Vagina (tissue), 2 donors: ENCODE measurements around the gene ZCCHC4. TPM values are rescaled to one million over a fixed set of nuclear protein-coding genes. Genes with fewer than 3 reads are reported as not detected.
"Not testable (repeated sequence)": the region's sequence is repeated elsewhere in the genome, so short reads cannot be mapped to it uniquely, and the experiment has no call there.

Source experiments
- DNase-seq, 2 donors: peaks; one replicate each; pipeline ENCODE4 v3.0.0-alpha.2; 2017; ENCODE audit errors: extremely low spot score in 2 of 2
- H3K27ac ChIP-seq: fragments of 200-600 bp; sonication (generic); one replicate; pipeline ENCODE4 v1.5.1; 2019
- H3K27me3 ChIP-seq: fragments of 200-600 bp; sonication (generic); one replicate; pipeline ENCODE4 v1.5.1; 2019
- H3K36me3 ChIP-seq, 2 donors: fragments of 200-600 bp; sonication (generic); one replicate each; pipeline ENCODE4 v1.5.1; 2017 to 2019
- H3K4me1 ChIP-seq: fragments of 200-600 bp; sonication (generic); one replicate; pipeline ENCODE4 v1.5.1; 2019
- H3K4me3 ChIP-seq, 2 donors: fragments of 200-600 bp; sonication (generic); 1 replicate in 1 of 2; 2 replicates in 1 of 2; pipeline ENCODE4 v1.5.1; 2016 to 2019
- H3K9me3 ChIP-seq: fragments of 200-600 bp; sonication (generic); one replicate; pipeline ENCODE4 v1.5.1; 2019
- CTCF ChIP-seq, 3 experiments: fragments of 450-650 bp in 2 of 3; fragments of 200-600 bp in 1 of 3; sonication (generic) in 1 of 3; IDR thresholded peaks; one replicate each; pipeline ENCODE4 v1.5.1; 2017 to 2019; ENCODE audit warnings: antibody characterized with exemption in 3 of 3, mild to moderate bottlenecking in 2 of 3, moderate library complexity in 2 of 3
- POLR2A ChIP-seq, 2 donors: fragments of 450-650 bp; IDR thresholded peaks; one replicate each; pipeline ENCODE4 v1.6.1; 2017; ENCODE audit warnings: antibody characterized with exemption in 2 of 2, mild to moderate bottlenecking in 2 of 2, moderate library complexity in 2 of 2
- POLR2AphosphoS5 ChIP-seq, 2 donors: sonication (generic); formaldehyde crosslinking; IDR thresholded peaks; one replicate each; pipeline ENCODE4 v1.9.0; 2017; ENCODE audit warnings: antibody characterized with exemption in 2 of 2, mild to moderate bottlenecking in 2 of 2, low read depth in 1 of 2; ENCODE audit not compliant: insufficient read depth in 1 of 2
- intact Hi-C: fragments of 100-400 bp; cut with DNase I; formaldehyde crosslinking; loops from one replicate; pipeline ENCODE4 v1.15.1; 2023
- total RNA-seq: library from RNA; depleted of rRNA; stranded (reverse); fragments of >200 nt; gene quantifications from one replicate; pipeline ENCODE4 v1.2.3, GENCODE V29; 2016

The ZCCHC4 gene
- total RNA-seq, 1 donor from 2014 or later = 14.2 TPM

DNA sequence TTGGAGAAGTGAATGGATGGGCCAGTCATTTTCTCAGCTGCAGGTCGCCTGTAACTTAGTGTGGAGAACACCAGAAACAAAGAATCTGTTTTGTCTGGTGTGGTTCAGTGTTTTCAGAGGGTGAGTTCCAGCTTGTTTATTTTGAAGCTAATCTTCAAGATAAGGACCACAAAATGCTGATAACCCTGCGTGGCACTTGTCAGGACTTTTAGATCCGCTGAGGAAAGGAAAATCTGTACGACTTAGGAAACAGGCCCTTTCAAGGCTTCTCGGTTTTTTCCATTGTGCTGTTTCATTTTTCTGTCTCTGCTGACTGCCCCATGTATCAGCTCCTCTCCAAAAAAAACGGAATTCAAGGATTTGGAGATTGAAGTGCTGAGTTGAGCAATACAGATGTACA, 55.7 kb downstream of the ZCCHC4 start:
- Histone ChIP-seq H3K4me3 (no peak overlapping the region), H3K27me3 (no peaks in the 10 kb centered on the region), H3K9me3 (no peaks in the 10 kb centered on the region), H3K36me3 (peaks cover 0 to 20% of the 10 kb centered on the region in 2 donors), H3K4me1 (no peaks in the 10 kb centered on the region), H3K27ac (no peak overlapping the region)
- no peak for DNase-seq
- intact Hi-C loops = no loop called here
- no peak for TF ChIP-seq POLR2AphosphoS5 (IDR thresholded peaks at IDR 0.05; ENCODE audit: insufficient read depth in 1 of 2, low read depth in 1 of 2)
- TF ChIP-seq POLR2A (IDR thresholded peaks at IDR 0.05) = no peak
- no peak for TF ChIP-seq CTCF (IDR thresholded peaks at IDR 0.05)

GRCh38 chr4:25370242-25370641, 57.7 kb downstream of the ZCCHC4 start:
- Histone ChIP-seq H3K4me3 (no peak overlapping the region), H3K9me3 (no peaks in the 10 kb centered on the region), H3K36me3 (peaks cover 0 to 13% of the 10 kb centered on the region in 2 donors), H3K27ac (no peak overlapping the region), H3K27me3 (no peaks in the 10 kb centered on the region), H3K4me1 (no peaks in the 10 kb centered on the region)
- intact Hi-C loops = no loop called here
- DNase-seq = no peak
- TF ChIP-seq POLR2A (IDR thresholded peaks at IDR 0.05) = no peak
- TF ChIP-seq POLR2AphosphoS5 (IDR thresholded peaks at IDR 0.05; ENCODE audit: insufficient read depth in 1 of 2, low read depth in 1 of 2) = no peak
- TF ChIP-seq CTCF (IDR thresholded peaks at IDR 0.05) = no peak

GRCh38 chr4:25372549-25372948, 60.0 kb downstream of the ZCCHC4 start:
- DNase-seq, H3K27me3 ChIP-seq, H3K9me3 ChIP-seq, H3K4me1 ChIP-seq, H3K27ac ChIP-seq, H3K36me3 ChIP-seq, H3K4me3 ChIP-seq, intact Hi-C loops: not testable (repeated sequence)

DNA sequence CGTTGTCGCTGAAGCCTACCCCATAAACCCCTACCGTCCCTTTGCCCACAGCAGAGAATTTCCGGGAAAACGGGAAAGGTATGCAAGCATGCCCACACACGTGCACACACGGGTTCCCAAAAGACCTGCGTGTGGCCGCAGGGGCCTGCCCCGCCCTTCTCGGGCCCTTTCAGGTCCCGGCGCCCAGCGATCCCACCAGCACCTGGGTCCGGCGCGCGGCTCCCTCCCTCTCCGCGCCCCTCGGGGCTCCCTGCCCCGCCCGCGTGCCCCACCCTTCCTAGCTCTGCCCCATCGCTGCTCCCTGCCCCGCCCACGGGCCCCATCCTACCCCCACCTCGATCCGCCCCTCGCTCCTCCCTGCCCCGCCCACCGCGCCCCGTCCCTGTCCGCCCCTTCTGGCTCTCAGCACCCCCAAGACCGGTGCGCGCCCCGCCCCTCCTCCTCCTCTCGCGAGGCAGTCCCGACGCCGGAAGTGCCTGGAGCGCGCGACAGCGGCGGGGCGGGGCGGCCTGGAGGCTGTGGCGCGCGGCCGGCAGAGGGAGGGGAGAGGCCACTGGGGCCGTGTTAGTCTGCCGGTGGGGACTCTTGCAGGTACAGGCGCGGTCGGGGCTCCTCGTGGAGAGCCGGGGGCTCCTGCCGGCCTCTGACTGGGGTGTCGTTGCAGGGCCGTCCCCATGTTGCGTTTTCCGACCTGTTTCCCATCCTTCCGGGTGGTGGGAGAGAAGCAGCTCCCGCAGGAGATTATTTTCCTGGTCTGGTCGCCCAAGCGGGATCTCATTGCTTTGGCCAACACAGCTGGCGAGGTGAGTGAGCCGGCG, 64.4 kb downstream of the ZCCHC4 start, which contains the start of gene ANAPC4:
ANAPC4 (plus strand) TSS at position 510 of the 818 bp plus-strand sequence; CDS start at position 675, 165 bp downstream.
- no peaks in the 10 kb centered on the region for H3K27me3 ChIP-seq
- TF ChIP-seq POLR2A (IDR thresholded peaks at IDR 0.05) (peak in 1 of 2 donors; percentile 30), CTCF (IDR thresholded peaks at IDR 0.05) (no peak), POLR2AphosphoS5 (IDR thresholded peaks at IDR 0.05; ENCODE audit: insufficient read depth in 1 of 2, low read depth in 1 of 2) (peak in 1 of 2 donors; percentile 73)
- no peaks in the 10 kb centered on the region for H3K9me3 ChIP-seq
- peak in 1 of 2 donors; percentile 95 for DNase-seq
- peaks cover 0 to 14% of the 10 kb centered on the region in 2 donors for H3K36me3 ChIP-seq
- peaks cover 23% of the 10 kb centered on the region for H3K4me1 ChIP-seq
- intact Hi-C loops = no loop called here
- peak within 1 kb of the TSS; percentile 73 to 93 for H3K4me3 ChIP-seq
- H3K27ac ChIP-seq = peak within 1 kb of the TSS; percentile 73

- H3K27ac ChIP-seq = peak overlapping the region; percentile 73
- intact Hi-C loops = no loop called here
Observed at GRCh38 chr4:25377572-25378436, 65.2 kb downstream of the ZCCHC4 start.

More at GRCh38 chr4:25377572-25378436, 65.2 kb downstream of the ZCCHC4 start:
- H3K27me3 ChIP-seq = no peaks in the 10 kb centered on the region
- peaks cover 0 to 14% of the 10 kb centered on the region in 2 donors for H3K36me3 ChIP-seq
- peaks cover 23% of the 10 kb centered on the region for H3K4me1 ChIP-seq
- TF ChIP-seq CTCF (IDR thresholded peaks at IDR 0.05) = no peak
- no peak for TF ChIP-seq POLR2AphosphoS5 (IDR thresholded peaks at IDR 0.05; ENCODE audit: insufficient read depth in 1 of 2, low read depth in 1 of 2)
- no peak for TF ChIP-seq POLR2A (IDR thresholded peaks at IDR 0.05)
- no peaks in the 10 kb centered on the region for H3K9me3 ChIP-seq
- DNase-seq = no peak
- peak overlapping the region; percentile 73 to 93 for H3K4me3 ChIP-seq
